Body of pancreas (tissue), 4 donors: ENCODE measurements around the gene TRPV3. TPM values are rescaled to one million over a fixed set of nuclear protein-coding genes. Genes with fewer than 3 reads are reported as not detected.

Experiments
- ATAC-seq: fragments of 150-250 bp; one replicate; pipeline ENCODE4 v1.9.1; 2016
- DNase-seq, 4 donors: peaks; one replicate each; pipeline ENCODE4 v3.0.0-alpha.2; 2019
- H3K27ac ChIP-seq, 4 donors: fragments of 200-600 bp; sonication (generic); 1 replicate in 3 of 4; 2 replicates in 1 of 4; pipeline versions ENCODE4 v1.5.1 to v1.6.1; 2016 to 2019; ENCODE audit warnings: mild to moderate bottlenecking in 1 of 4, mixed read lengths in 1 of 4, moderate library complexity in 1 of 4
- H3K27me3 ChIP-seq, 2 donors: fragments of 200-600 bp; sonication (generic); one replicate each; pipeline ENCODE4 v1.6.0; 2016; ENCODE audit warnings: mild to moderate bottlenecking in 1 of 2
- H3K36me3 ChIP-seq, 2 donors: fragments of 200-600 bp; sonication (generic); replicated peaks in 1 of 2; 2 replicates each; pipeline ENCODE4 v1.5.1; 2016; ENCODE audit warnings: low read depth in 2 of 2; ENCODE audit not compliant: insufficient read depth in 1 of 2
- H3K4me1 ChIP-seq: fragments of 200-600 bp; sonication (generic); one replicate; pipeline ENCODE4 v1.6.0; 2016
- H3K4me3 ChIP-seq, 2 donors: fragments of 200-600 bp; sonication (generic); 1 replicate in 1 of 2; 2 replicates in 1 of 2; pipeline ENCODE4 v1.5.1; 2016 to 2019
- H3K9me3 ChIP-seq, 3 donors: fragments of 200-600 bp; sonication (generic); 1 replicate in 2 of 3; 2 replicates in 1 of 3; pipeline ENCODE4 v1.5.1; 2016
- POLR2A ChIP-seq, 3 donors: fragments of 450-650 bp; IDR thresholded peaks; one replicate each; pipeline ENCODE4 v1.6.1; 2016; ENCODE audit warnings: antibody characterized with exemption in 3 of 3, mild to moderate bottlenecking in 2 of 3
- WGBS, 2 donors: methylation state at CpG; one replicate each; pipeline ENCODE4 v1.1.5; 2017; 5-methylcytosine and 5-hydroxymethylcytosine counted together
- intact Hi-C: fragments of 100-400 bp; cut with DNase I; formaldehyde crosslinking; loops from one replicate; pipeline ENCODE4 v1.15.1; 2023
- total RNA-seq, 2 donors: library from RNA; depleted of rRNA; stranded (reverse); fragments of >200 nt; gene quantifications; one replicate each; pipeline ENCODE4 v1.1.0, GENCODE V29; 2016
- TF ChIP-seq, protein P1 (sequence below), 7 experiments: fragments of 450-650 bp in 4 of 7; fragments of 200-600 bp in 3 of 7; sonication (generic) in 3 of 7; IDR thresholded peaks; one replicate each; pipeline ENCODE4 v1.5.1; 2016 to 2019; ENCODE audit warnings: antibody characterized with exemption in 7 of 7

TRPV3 gene
- total RNA-seq, 2 donors from 2014 or later: 0.33 TPM; not detected in 1

DNA sequence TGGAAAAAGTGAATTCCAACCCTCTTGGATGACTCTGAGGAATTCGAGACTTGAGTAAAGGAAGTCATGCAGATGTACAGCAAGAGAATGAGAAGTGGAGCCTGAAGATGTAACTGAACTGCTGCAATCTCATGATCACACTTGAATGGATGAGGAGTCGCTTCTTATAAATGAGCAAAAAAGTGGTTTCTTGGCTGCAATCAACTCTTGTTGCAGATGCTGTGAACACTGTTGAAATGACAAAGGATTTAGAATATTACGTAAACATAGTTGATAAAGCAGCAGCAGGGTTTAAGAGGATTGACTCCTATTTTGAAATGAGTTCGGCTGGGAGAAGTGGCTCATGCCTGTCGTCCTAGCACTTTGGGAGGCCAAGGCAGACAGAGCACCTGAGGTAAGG, 56.3 kb downstream of the TRPV3 start:
- 66 to 68% methylated on average over 5 of the region's 5 CpGs for WGBS, 2 donors
- DNase-seq: no peak
- Histone ChIP-seq H3K4me3 (no peak overlapping the region), H3K27ac (no peak overlapping the region), H3K27me3 (no peaks in the 10 kb centered on the region), H3K9me3 (no peaks in the 10 kb centered on the region), H3K36me3 (no peaks in the 10 kb centered on the region), H3K4me1 (no peaks in the 10 kb centered on the region)
- ATAC-seq: no peak
- TF ChIP-seq, protein P1, sequence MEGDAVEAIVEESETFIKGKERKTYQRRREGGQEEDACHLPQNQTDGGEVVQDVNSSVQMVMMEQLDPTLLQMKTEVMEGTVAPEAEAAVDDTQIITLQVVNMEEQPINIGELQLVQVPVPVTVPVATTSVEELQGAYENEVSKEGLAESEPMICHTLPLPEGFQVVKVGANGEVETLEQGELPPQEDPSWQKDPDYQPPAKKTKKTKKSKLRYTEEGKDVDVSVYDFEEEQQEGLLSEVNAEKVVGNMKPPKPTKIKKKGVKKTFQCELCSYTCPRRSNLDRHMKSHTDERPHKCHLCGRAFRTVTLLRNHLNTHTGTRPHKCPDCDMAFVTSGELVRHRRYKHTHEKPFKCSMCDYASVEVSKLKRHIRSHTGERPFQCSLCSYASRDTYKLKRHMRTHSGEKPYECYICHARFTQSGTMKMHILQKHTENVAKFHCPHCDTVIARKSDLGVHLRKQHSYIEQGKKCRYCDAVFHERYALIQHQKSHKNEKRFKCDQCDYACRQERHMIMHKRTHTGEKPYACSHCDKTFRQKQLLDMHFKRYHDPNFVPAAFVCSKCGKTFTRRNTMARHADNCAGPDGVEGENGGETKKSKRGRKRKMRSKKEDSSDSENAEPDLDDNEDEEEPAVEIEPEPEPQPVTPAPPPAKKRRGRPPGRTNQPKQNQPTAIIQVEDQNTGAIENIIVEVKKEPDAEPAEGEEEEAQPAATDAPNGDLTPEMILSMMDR (IDR thresholded peaks at IDR 0.05): no peak
- TF ChIP-seq POLR2A (IDR thresholded peaks at IDR 0.05): no peak
- intact Hi-C loops: no loop called here

DNA sequence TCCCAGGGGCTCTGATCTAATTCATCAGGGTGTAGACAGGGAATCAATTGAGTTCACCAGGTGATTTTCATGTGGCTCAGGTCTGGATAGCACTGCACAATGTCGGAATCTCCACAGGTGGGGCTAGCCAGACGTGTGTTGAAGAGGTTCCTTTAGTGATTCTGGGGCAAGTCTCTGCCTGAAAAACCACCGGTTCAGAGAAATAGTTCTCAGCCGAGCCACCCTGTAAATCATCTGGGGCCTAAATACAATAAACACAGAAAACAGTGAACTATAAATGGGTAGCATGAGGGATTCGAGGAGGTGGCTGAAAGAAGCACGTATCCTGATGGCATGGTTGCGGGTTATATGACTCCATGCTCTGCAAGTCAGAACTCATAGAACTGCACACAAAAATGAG, 60.5 kb downstream of the TRPV3 start:
- ATAC-seq: no peak
- DNase-seq: no peak
- TF ChIP-seq, protein P1 (IDR thresholded peaks at IDR 0.05): no peak
- TF ChIP-seq POLR2A (IDR thresholded peaks at IDR 0.05): no peak
- 63 to 69% methylated on average over 7 of the region's 7 CpGs for WGBS, 2 donors
- H3K4me3 ChIP-seq: no peak overlapping the region
- H3K27me3 ChIP-seq: no peaks in the 10 kb centered on the region
- no peak overlapping the region for H3K27ac ChIP-seq
- H3K9me3 ChIP-seq: no peaks in the 10 kb centered on the region
- H3K4me1 ChIP-seq: no peaks in the 10 kb centered on the region
- no peaks in the 10 kb centered on the region for H3K36me3 ChIP-seq
- intact Hi-C loops: no loop called here

DNA sequence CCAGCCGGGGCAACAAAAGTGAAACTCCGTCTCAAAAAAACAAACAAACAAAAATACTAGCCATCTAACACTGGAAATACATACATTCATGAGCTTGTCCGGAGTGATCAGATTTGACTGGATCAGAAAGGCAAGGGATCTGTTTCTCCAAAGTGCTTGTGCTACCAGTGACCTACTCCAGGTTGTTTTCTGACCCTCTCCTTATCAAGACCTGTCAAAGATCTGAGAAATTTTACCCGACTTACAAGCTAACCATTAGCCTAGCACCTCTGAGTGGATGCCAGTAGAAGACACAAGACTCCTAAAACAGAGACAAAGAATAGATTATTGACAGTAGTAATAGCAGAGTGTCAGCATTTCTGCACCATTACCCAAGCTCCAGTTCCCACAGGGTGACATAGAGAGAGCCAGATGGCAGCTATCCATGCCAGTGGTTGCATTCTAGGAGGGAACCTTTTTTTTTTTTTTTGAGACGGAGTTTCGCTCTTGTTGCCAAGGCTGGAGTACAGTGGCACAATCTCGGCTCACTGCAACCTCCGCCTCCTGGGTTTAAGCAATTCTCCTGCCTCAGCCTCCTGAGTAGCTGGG, 72.0 kb downstream of the TRPV3 start:
- Histone ChIP-seq H3K27ac (peak overlapping the region in 2 of 4 donors; percentile 10 to 46), H3K36me3 (no peaks in the 10 kb centered on the region), H3K4me3 (no peak overlapping the region), H3K27me3 (no peaks in the 10 kb centered on the region), H3K4me1 (peaks cover 14% of the 10 kb centered on the region), H3K9me3 (no peaks in the 10 kb centered on the region)
- DNase-seq (peak; percentile 49 to 75 (median 62)), ATAC-seq (peak; percentile 78)
- intact Hi-C loops: no loop called here
- TF ChIP-seq POLR2A (IDR thresholded peaks at IDR 0.05): no peak
- TF ChIP-seq, protein P1 (IDR thresholded peaks at IDR 0.05): no peak
- 30 to 37% methylated on average over 8 of the region's 8 CpGs for WGBS, 2 donors

DNA sequence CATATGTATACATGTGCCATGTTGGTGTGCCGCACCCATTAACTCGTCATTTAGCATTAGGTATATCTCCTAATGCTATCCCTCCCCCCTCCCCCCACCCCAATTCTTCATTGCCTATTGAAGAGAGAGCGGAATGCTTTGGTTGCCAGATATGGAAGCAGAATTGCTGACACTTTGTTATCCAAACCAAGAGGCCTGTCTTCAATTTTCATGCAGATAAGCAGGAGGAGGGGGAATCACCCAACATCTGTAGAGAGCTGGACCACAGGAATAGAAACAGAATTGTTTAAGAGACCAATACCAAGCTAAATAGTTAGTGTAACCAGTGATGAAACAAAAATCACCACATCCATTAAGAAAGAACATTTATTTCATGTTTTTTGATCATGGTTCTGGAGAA, 74.8 kb downstream of the TRPV3 start:
- H3K4me3 ChIP-seq: no peak overlapping the region
- H3K36me3 ChIP-seq: no peaks in the 10 kb centered on the region
- WGBS, 2 donors: 32 to 68% methylated on average over 2 to 3 of the region's 3 CpGs
- intact Hi-C loops: no loop called here
- DNase-seq: no peak
- H3K9me3 ChIP-seq: no peaks in the 10 kb centered on the region
- H3K27me3 ChIP-seq: no peaks in the 10 kb centered on the region
- no peak for ATAC-seq
- H3K27ac ChIP-seq: no peak overlapping the region
- TF ChIP-seq, protein P1 (IDR thresholded peaks at IDR 0.05): no peak
- TF ChIP-seq POLR2A (IDR thresholded peaks at IDR 0.05): no peak
- peaks cover 14% of the 10 kb centered on the region for H3K4me1 ChIP-seq

GRCh38 chr17:3479988-3480387, 77.6 kb downstream of the TRPV3 start:
- DNase-seq (no peak), ATAC-seq (no peak)
- Histone ChIP-seq H3K4me3 (no peak overlapping the region), H3K27me3 (no peaks in the 10 kb centered on the region), H3K9me3 (no peaks in the 10 kb centered on the region), H3K4me1 (peaks cover 5% of the 10 kb centered on the region), H3K27ac (no peak overlapping the region), H3K36me3 (no peaks in the 10 kb centered on the region)
- TF ChIP-seq, protein P1 (IDR thresholded peaks at IDR 0.05): no peak
- TF ChIP-seq POLR2A (IDR thresholded peaks at IDR 0.05): no peak
- intact Hi-C loops: no loop called here
- WGBS, 2 donors: 81 to 93% methylated on average over 3 of the region's 3 CpGs
